ENCODE results near the gene ADAMTS10. TPM values are rescaled to one million over a fixed set of nuclear protein-coding genes. Genes with fewer than 3 reads are reported as not detected.

Gene ADAMTS10
- total and polyA plus RNA-seq, 10 of the 15 experiments (the other 5 are each of a cell fraction or from before 2014, with no cell fraction given) = 0.01 to 2.5 (median 0.42) TPM; not detected in 3

GRCh38 chr19:8569066-8569771, 41.3 kb downstream of the ADAMTS10 start (continued):
- TF ChIP-seq ETV6 (conservative IDR thresholded peaks at IDR 0.05 in 1 of 2, IDR thresholded peaks at IDR 0.05 in 1 of 2; ENCODE audit: borderline replicate concordance in 1 of 2, low read depth in 1 of 2) (peak in 1 of 2 experiments; percentile 43; a peak in 1 of 4 replicates), RFX5 (IDR thresholded peaks at IDR 0.05; ENCODE audit: low read depth, low read length) (no peak), RB1 (IDR thresholded peaks at IDR 0.05; ENCODE audit: borderline replicate concordance) (no peak), HSF1 (IDR thresholded peaks at IDR 0.05; ENCODE audit: low read depth, low read length) (no peak), DPF2 (IDR thresholded peaks at IDR 0.05) (peak; percentile 84), ATF3 (IDR thresholded peaks at IDR 0.05; ENCODE audit: borderline replicate concordance, extremely low read depth, low read depth, low read length) (no peak), JUNB (IDR thresholded peaks at IDR 0.05) (peak; percentile 79), SP1 (IDR thresholded peaks at IDR 0.05; ENCODE audit: low read depth, low read length) (no peak), POU2F2 (IDR thresholded peaks at IDR 0.05; ENCODE audit: borderline replicate concordance, low read depth, low read length) (peak; percentile 79; the same call in 1 of the 3 replicates), CEBPB (IDR thresholded peaks at IDR 0.05; ENCODE audit: borderline replicate concordance in 1 of 2, low read depth in 2 of 2, low read length in 2 of 2) (no peak), RELB (IDR thresholded peaks at IDR 0.05; ENCODE audit: low read depth) (peak; percentile 28; the same call in 1 of the 2 replicates), E2F4 (IDR thresholded peaks at IDR 0.05; ENCODE audit: low read depth, low read length) (no peak), ZNF24 (IDR thresholded peaks at IDR 0.05) (peak; percentile 96), EED (IDR thresholded peaks at IDR 0.05; ENCODE audit: low read depth) (peak; percentile 87), SIX5 (IDR thresholded peaks at IDR 0.05; ENCODE audit: low read depth, low read length, severe bottlenecking) (no peak), ZBTB11 (CRISPR knock-in tag; IDR thresholded peaks at IDR 0.05) (no peak), TARDBP (IDR thresholded peaks at IDR 0.05; ENCODE audit: borderline replicate concordance) (0 out of 2 replicates have a peak, but pooled peaks have one; percentile 38), CBX3 (IDR thresholded peaks at IDR 0.05; ENCODE audit: borderline replicate concordance, low read depth) (no peak), HDAC6 (IDR thresholded peaks at IDR 0.05; ENCODE audit: unreplicated experiment) (no peak), PAX5 (IDR thresholded peaks at IDR 0.05; ENCODE audit: borderline replicate concordance, low read depth, low read length) (peak; percentile 63; the same call in 1 of the 2 replicates), IRF4 (IDR thresholded peaks at IDR 0.05; ENCODE audit: low read depth, low read length) (peak; percentile 81; the same call in 1 of the 2 replicates), CHD4 (IDR thresholded peaks at IDR 0.05) (no peak)
